GM12873 (cell line): ENCODE measurements around the gene MAP3K19.

Source experiments
- TF ChIP-seq, protein P1 (sequence below): IDR thresholded peaks from 2 replicates; pipeline ENCODE4 v1.5.1; 2012; ENCODE audit warnings: low read depth, mild to moderate bottlenecking, moderate library complexity, low read length, control low read depth; ENCODE audit not compliant: insufficient read depth; ENCODE audit errors: missing control alignments

The MAP3K19 gene

DNA sequence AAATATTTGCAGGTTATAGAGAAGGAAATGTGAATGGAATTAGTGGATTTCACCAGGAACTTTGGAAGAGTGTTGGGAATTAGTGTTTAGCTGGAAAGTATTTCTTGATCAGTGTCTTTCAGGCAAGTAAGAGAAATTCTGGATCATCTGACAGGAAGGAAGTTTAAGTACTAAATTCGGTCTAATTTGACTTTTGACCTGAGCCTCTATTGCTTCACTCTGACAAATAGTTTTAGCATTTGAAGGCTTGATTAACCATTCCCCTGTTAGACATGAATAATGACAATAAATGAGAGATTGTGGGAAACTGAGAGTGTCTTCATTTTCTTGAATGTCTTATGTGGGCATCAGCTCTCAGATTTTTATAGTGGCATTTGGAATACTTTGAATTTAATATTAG lies 112.6 kb downstream of the MAP3K19 start:
- TF ChIP-seq, protein P1, sequence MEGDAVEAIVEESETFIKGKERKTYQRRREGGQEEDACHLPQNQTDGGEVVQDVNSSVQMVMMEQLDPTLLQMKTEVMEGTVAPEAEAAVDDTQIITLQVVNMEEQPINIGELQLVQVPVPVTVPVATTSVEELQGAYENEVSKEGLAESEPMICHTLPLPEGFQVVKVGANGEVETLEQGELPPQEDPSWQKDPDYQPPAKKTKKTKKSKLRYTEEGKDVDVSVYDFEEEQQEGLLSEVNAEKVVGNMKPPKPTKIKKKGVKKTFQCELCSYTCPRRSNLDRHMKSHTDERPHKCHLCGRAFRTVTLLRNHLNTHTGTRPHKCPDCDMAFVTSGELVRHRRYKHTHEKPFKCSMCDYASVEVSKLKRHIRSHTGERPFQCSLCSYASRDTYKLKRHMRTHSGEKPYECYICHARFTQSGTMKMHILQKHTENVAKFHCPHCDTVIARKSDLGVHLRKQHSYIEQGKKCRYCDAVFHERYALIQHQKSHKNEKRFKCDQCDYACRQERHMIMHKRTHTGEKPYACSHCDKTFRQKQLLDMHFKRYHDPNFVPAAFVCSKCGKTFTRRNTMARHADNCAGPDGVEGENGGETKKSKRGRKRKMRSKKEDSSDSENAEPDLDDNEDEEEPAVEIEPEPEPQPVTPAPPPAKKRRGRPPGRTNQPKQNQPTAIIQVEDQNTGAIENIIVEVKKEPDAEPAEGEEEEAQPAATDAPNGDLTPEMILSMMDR, result no peak

DNA sequence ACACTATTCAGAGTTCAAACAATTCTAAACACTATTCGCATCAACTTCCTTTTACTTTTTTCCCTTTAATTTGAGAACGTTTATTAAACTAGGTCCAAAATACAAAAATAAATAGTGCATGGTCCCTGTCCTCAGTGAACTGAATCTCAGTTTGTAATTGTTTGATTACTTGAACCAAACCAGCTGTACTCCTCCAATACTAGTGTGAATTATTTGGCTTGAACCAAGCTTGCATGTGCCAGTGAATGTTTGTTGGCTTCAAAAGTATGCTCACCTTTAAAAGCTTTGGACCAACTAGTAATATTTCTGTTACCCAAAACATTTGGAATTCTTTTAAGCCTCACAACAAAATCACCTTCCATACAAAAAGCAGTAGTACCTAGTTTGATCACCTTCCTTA lies 113.1 kb downstream of the MAP3K19 start:
- TF ChIP-seq, protein P1, result no peak

DNA sequence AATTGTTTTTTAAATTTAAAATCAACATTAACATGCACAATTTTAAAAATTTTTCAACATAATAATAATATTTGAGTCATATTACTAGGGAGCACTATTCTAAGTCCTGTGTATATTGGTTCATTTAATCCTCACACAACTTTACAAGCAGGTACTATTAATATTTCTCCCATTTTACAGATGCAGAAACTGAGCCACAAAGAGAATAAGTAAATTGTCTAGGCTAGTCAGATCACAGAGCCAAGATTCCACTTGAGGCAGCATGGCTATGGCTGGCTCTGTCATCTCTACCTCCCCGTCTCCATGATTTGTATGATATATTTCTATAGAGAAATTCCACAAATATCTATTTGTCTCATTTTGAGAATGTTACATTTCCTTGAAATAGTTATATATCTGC lies 113.5 kb downstream of the MAP3K19 start:
- TF ChIP-seq, protein P1, result no peak

DNA sequence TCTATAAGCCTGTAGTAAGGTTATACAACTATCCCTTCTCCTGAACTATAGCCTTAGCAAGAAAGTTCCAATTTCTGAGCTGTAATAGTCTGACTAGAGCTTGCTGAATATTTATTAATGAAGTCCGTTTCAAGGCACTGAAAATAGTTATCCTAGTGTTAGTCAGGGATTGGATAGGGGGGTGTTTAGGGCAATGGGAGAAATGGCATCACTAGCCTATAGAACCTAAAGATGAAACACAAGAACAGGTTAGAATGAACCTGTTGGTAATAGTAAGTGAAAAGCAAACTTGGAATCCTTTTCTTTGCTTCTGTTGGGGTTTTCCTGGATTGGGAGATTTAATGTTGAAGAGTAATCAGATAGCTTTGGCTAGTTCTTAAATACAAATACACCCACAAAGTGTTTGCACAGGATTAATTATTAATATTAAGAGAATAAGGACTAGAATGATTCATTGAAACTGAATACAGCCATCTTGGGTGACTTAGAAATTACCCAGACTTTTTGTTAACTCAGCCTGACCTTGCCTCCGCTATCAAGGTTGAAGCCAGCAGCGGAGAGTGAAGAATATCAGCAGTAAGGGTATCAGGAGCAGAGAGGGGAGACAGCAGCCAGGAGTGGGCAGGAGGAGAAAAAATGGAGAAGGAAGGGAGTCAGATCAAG lies 114.3 kb downstream of the MAP3K19 start:
- TF ChIP-seq, protein P1, result no peak

DNA sequence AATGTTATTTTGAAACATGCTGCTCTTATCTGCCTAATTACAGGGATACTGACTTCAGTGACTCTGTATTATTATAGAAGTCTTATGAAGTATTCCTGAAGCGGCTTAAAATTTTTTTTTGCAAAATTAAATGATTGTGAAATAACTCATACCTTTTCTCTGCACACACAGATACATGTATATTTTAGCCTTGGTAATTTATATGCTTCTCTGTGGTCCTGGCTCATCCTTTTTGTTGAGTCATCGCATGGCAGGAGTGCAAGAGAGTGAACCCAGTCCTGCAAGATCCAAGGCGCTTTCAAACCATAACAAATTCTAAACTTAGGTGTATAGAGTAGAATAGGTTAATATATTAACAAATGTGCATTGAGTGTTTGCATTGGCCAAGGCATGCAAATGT lies 120.1 kb downstream of the MAP3K19 start:
- TF ChIP-seq, protein P1, result no peak

DNA sequence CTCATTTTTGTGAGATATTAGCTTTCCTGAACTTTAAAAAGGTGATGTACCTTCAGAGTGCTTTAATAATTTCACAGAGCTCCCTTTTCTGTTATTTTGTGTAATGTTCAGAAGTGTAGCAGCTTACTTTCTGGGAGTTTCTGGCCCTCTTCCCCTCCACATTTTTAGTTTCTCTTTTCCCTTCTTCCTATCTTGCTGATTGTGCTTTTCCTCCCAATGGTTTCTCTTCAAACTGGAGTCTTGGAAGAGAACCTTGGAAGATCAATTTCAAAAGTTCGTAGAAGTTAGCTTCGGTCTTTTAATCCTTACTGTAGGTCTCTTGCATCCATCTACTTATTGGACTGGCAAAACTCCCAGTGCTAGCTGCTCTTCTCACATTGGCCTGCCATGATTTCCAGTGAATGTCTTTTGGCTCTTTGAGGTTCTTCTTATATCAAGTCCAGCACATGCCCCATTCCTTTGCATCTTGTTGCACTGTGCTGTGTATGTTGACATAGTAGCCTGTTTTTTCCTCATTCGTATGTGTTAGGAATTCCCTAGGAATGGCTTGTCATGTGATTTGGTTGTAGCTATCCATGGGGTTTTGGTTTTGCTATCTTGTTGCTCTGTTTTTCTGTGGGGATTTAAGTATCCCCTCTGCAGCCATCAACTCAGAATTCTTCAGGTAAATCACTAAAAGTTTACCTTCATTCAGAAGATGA lies 120.9 kb downstream of the MAP3K19 start:
- TF ChIP-seq, protein P1, result no peak

DNA sequence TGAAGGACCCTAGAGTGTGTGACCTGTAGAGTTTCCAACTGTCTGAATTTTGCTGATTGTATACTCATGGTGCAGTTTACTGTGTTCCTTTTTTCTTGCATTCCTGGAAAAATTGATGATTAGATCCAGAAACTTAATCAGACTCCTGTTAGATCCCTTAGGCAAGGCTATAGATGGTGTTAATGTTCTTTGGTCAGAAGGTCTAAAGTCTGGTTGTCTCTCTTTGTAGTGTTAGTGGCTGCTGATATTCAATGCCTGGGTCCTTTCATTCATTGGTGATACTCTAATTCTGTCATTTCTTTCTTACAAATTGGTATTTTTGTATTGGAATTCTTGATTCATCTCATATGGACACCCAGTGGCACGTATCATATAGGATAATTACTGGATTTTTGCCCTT lies 122.3 kb downstream of the MAP3K19 start:
- TF ChIP-seq, protein P1, result no peak
